SH-SY5Y (cell line): ENCODE data around the gene CELF2.

Experiments
- GATA2 ChIP-seq: IDR thresholded peaks from 2 replicates; pipeline ENCODE4 v1.6.1; 2011; ENCODE audit warnings: mild to moderate bottlenecking, low read depth, low read length
- GATA3 ChIP-seq: IDR thresholded peaks from 2 replicates; pipeline ENCODE4 v1.6.1; 2011; ENCODE audit warnings: low read depth, mild to moderate bottlenecking, low read length, moderate library complexity

- TF ChIP-seq GATA2, result no peak
- no peak for TF ChIP-seq GATA3
Measured at GRCh38 chr10:11057994-11058393, 40.3 kb downstream of the CELF2 start.
